ENCODE data around the gene S1PR4.
"Not testable (repeated sequence)": the region's sequence is repeated elsewhere in the genome, so short reads cannot be mapped to it uniquely, and the experiment has no call there.

Gene S1PR4

GRCh38 chr19:3151563-3152418 lies 26.8 kb upstream of the S1PR4 start:
- no peak for TF ChIP-seq CTCF (IDR thresholded peaks at IDR 0.05; ENCODE audit: extremely low read depth, insufficient read depth, missing control alignments)
- no peak for DNase-seq (ENCODE audit: low spot score)
- in situ Hi-C loops (cut with MboI; ENCODE audit: low pct_unique_long_range_greater_than_20kb, low sequenced_read_pairs, unreplicated experiment): no loop called here

- in situ Hi-C loops (cut with MboI; ENCODE audit: low pct_unique_long_range_greater_than_20kb, low sequenced_read_pairs, unreplicated experiment): no loop called here
- no peak for TF ChIP-seq CTCF (IDR thresholded peaks at IDR 0.05; ENCODE audit: extremely low read depth, insufficient read depth, missing control alignments)
- DNase-seq (ENCODE audit: low spot score): no peak
Measured at GRCh38 chr19:3152419-3152780, 26.2 kb upstream of the S1PR4 start.

- no peak for TF ChIP-seq CTCF (IDR thresholded peaks at IDR 0.05; ENCODE audit: extremely low read depth, insufficient read depth, missing control alignments)
- in situ Hi-C loops (cut with MboI; ENCODE audit: low pct_unique_long_range_greater_than_20kb, low sequenced_read_pairs, unreplicated experiment): no loop called here
Measured at GRCh38 chr19:3153286-3154230, 25.0 kb upstream of the S1PR4 start.

GRCh38 chr19:3154447-3154846 lies 24.1 kb upstream of the S1PR4 start:
- DNase-seq (ENCODE audit: low spot score); in situ Hi-C loops (cut with MboI; ENCODE audit: low pct_unique_long_range_greater_than_20kb, low sequenced_read_pairs, unreplicated experiment): not testable (repeated sequence)

More at GRCh38 chr19:3153286-3154230, 25.0 kb upstream of the S1PR4 start:
- no peak for DNase-seq (ENCODE audit: low spot score)

- in situ Hi-C loops (cut with MboI; ENCODE audit: low pct_unique_long_range_greater_than_20kb, low sequenced_read_pairs, unreplicated experiment): no loop called here
- TF ChIP-seq CTCF (IDR thresholded peaks at IDR 0.05; ENCODE audit: extremely low read depth, insufficient read depth, missing control alignments): no peak
- peak; percentile 85 for DNase-seq (ENCODE audit: low spot score)
Measured at GRCh38 chr19:3154957-3155736, 23.4 kb upstream of the S1PR4 start.

GRCh38 chr19:3157096-3157845 lies 21.3 kb upstream of the S1PR4 start:
- TF ChIP-seq CTCF (IDR thresholded peaks at IDR 0.05; ENCODE audit: extremely low read depth, insufficient read depth, missing control alignments): no peak
- no peak for DNase-seq (ENCODE audit: low spot score)
- in situ Hi-C loops (cut with MboI; ENCODE audit: low pct_unique_long_range_greater_than_20kb, low sequenced_read_pairs, unreplicated experiment): no loop called here

Data from GM13977 (cell line).